ENCODE data around the gene CCDC34. TPM values are rescaled to one million over a fixed set of nuclear protein-coding genes. Genes with fewer than 3 reads are reported as not detected.

The CCDC34 gene
- total and polyA plus RNA-seq, 4 donors, result 1.1 to 10.5 (median 1.5) TPM

GRCh38 chr11:27354359-27354965, 8.6 kb downstream of the CCDC34 start:
- TF ChIP-seq GABPA (IDR thresholded peaks at IDR 0.05 in 1 of 2, conservative IDR thresholded peaks at IDR 0.05 in 1 of 2) (no peak), HNF4A (conservative IDR thresholded peaks at IDR 0.05) (peak; percentile 12 to 56)
- H3K4me1 ChIP-seq (ENCODE audit: control insufficient read depth in 4 of 4, insufficient read depth in 4 of 4, low read length in 3 of 4), result peaks cover 0 to 11% (median 5%) of the 10 kb centered on the region in 4 donors
- no peaks in the 10 kb centered on the region for H3K27me3 ChIP-seq (ENCODE audit: control insufficient read depth in 4 of 4, insufficient read depth in 4 of 4, low read length in 3 of 4)
- H3K9me3 ChIP-seq (ENCODE audit: control insufficient read depth in 4 of 4, low read length in 3 of 4), result no peaks in the 10 kb centered on the region
- H3K36me3 ChIP-seq (ENCODE audit: control insufficient read depth in 4 of 4, insufficient read depth in 3 of 4, low read depth in 1 of 4, low read length in 3 of 4), result no peaks in the 10 kb centered on the region
- H3K4me3 ChIP-seq (ENCODE audit: low read depth in 1 of 3, low read length in 3 of 3), result no peak overlapping the region
- WGBS, result 73% methylated on average over 5 of the region's 5 CpGs
- H3K27ac ChIP-seq (ENCODE audit: low read depth in 1 of 2, low read length in 2 of 2), result no peak overlapping the region
- DNase-seq (ENCODE audit: low spot score), result no peak
- H3K9ac ChIP-seq (ENCODE audit: low read depth in 1 of 2, low read length in 2 of 2), result no peak overlapping the region

DNA sequence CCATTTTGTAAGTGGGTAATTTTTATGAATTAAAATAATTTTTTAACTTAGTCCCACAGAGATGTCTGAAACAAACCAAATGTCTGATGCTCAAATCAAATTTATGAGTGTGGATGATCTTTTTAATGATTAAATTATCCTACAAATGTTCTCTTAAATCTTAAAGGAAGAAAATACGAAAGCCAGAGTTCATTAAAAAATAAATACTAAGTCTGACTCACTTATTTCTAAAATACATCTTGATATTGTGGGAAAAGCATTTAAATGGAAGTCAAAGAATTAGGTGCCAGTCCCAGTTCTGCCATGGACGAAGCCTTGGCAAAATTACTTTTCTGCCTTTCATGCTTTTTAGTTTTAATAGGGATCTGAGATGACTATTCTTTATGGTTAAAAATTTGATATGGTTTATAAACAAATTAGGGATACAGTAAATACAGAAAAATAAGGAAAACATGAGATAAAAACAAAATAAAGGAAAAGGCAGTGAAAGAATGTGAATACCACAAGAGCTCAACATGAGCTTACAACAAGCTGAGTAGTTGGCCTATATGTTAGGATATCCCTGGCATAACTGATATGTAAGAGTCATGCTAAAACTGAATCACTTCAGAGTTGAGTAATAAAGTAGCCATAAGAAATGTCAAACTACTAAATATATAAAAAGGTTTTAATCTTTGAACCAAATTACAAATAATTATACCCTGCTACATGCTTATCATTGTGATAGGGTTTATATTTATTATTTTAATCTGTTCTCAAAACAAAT, 9.2 kb downstream of the CCDC34 start:
- no peaks in the 10 kb centered on the region for H3K9me3 ChIP-seq (ENCODE audit: control insufficient read depth in 4 of 4, low read length in 3 of 4)
- no peak overlapping the region for H3K27ac ChIP-seq (ENCODE audit: low read depth in 1 of 2, low read length in 2 of 2)
- no peak for DNase-seq (ENCODE audit: low spot score)
- no peak overlapping the region for H3K4me3 ChIP-seq (ENCODE audit: low read depth in 1 of 3, low read length in 3 of 3)
- TF ChIP-seq JUND (IDR thresholded peaks at IDR 0.05) (no peak), GABPA (IDR thresholded peaks at IDR 0.05 in 1 of 2, conservative IDR thresholded peaks at IDR 0.05 in 1 of 2) (no peak), SP1 (IDR thresholded peaks at IDR 0.05) (no peak), ATF3 (IDR thresholded peaks at IDR 0.05) (no peak), FOXA1 (IDR thresholded peaks at IDR 0.05) (no peak), TAF1 (conservative IDR thresholded peaks at IDR 0.05) (no peak), YY1 (IDR thresholded peaks at IDR 0.05) (no peak), RXRA (IDR thresholded peaks at IDR 0.05) (no peak)
- TF ChIP-seq, protein P1, sequence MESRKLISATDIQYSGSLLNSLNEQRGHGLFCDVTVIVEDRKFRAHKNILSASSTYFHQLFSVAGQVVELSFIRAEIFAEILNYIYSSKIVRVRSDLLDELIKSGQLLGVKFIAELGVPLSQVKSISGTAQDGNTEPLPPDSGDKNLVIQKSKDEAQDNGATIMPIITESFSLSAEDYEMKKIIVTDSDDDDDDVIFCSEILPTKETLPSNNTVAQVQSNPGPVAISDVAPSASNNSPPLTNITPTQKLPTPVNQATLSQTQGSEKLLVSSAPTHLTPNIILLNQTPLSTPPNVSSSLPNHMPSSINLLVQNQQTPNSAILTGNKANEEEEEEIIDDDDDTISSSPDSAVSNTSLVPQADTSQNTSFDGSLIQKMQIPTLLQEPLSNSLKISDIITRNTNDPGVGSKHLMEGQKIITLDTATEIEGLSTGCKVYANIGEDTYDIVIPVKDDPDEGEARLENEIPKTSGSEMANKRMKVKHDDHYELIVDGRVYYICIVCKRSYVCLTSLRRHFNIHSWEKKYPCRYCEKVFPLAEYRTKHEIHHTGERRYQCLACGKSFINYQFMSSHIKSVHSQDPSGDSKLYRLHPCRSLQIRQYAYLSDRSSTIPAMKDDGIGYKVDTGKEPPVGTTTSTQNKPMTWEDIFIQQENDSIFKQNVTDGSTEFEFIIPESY (IDR thresholded peaks at IDR 0.05), result no peak
- TF ChIP-seq, protein P2, sequence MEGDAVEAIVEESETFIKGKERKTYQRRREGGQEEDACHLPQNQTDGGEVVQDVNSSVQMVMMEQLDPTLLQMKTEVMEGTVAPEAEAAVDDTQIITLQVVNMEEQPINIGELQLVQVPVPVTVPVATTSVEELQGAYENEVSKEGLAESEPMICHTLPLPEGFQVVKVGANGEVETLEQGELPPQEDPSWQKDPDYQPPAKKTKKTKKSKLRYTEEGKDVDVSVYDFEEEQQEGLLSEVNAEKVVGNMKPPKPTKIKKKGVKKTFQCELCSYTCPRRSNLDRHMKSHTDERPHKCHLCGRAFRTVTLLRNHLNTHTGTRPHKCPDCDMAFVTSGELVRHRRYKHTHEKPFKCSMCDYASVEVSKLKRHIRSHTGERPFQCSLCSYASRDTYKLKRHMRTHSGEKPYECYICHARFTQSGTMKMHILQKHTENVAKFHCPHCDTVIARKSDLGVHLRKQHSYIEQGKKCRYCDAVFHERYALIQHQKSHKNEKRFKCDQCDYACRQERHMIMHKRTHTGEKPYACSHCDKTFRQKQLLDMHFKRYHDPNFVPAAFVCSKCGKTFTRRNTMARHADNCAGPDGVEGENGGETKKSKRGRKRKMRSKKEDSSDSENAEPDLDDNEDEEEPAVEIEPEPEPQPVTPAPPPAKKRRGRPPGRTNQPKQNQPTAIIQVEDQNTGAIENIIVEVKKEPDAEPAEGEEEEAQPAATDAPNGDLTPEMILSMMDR (IDR thresholded peaks at IDR 0.05; ENCODE audit: low read depth, low read length, missing input control), result no peak
- TF ChIP-seq, protein P3, sequence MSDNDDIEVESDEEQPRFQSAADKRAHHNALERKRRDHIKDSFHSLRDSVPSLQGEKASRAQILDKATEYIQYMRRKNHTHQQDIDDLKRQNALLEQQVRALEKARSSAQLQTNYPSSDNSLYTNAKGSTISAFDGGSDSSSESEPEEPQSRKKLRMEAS (IDR thresholded peaks at IDR 0.05), result no peak
- no peaks in the 10 kb centered on the region for H3K36me3 ChIP-seq (ENCODE audit: control insufficient read depth in 4 of 4, insufficient read depth in 3 of 4, low read depth in 1 of 4, low read length in 3 of 4)
- no peaks in the 10 kb centered on the region for H3K27me3 ChIP-seq (ENCODE audit: control insufficient read depth in 4 of 4, insufficient read depth in 4 of 4, low read length in 3 of 4)
- H3K4me1 ChIP-seq (ENCODE audit: control insufficient read depth in 4 of 4, insufficient read depth in 4 of 4, low read length in 3 of 4), result peaks cover 0 to 11% (median 5%) of the 10 kb centered on the region in 4 donors
- no peak overlapping the region for H3K9ac ChIP-seq (ENCODE audit: low read depth in 1 of 2, low read length in 2 of 2)
- 97% methylated on average over 2 of the region's 2 CpGs for WGBS

DNA sequence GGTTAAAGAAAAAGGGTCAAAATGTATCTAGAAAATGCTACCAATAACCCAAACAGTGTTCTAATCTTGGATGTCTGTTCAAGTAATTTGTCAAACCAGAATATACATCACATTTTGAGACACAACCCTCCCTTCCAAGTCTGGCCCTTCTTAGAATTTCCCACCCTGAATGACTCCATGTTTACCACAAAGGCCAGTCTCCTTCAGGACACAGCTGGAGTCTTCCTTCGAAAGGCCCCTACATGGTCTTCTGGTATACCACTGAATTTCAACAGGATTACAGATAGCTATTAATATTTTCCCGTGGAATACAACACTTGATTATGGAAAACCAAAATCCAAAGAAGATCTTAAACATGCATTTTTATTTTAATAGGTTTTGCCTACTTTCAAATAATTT, 10.2 kb downstream of the CCDC34 start:
- no peak overlapping the region for H3K9ac ChIP-seq (ENCODE audit: low read depth in 1 of 2, low read length in 2 of 2)
- no peak overlapping the region for H3K27ac ChIP-seq (ENCODE audit: low read depth in 1 of 2, low read length in 2 of 2)
- no peak for DNase-seq (ENCODE audit: low spot score)
- peaks cover under 1 to 11% (median 5%) of the 10 kb centered on the region in 4 donors for H3K4me1 ChIP-seq (ENCODE audit: control insufficient read depth in 4 of 4, insufficient read depth in 4 of 4, low read length in 3 of 4)
- H3K9me3 ChIP-seq (ENCODE audit: control insufficient read depth in 4 of 4, low read length in 3 of 4), result no peaks in the 10 kb centered on the region
- no peaks in the 10 kb centered on the region for H3K27me3 ChIP-seq (ENCODE audit: control insufficient read depth in 4 of 4, insufficient read depth in 4 of 4, low read length in 3 of 4)
- 95% methylated on average over 2 of the region's 2 CpGs for WGBS
- H3K4me3 ChIP-seq (ENCODE audit: low read depth in 1 of 3, low read length in 3 of 3), result no peak overlapping the region
- no peaks in the 10 kb centered on the region for H3K36me3 ChIP-seq (ENCODE audit: control insufficient read depth in 4 of 4, insufficient read depth in 3 of 4, low read depth in 1 of 4, low read length in 3 of 4)
- TF ChIP-seq RXRA (IDR thresholded peaks at IDR 0.05) (no peak), YY1 (IDR thresholded peaks at IDR 0.05) (no peak), HNF4G (IDR thresholded peaks at IDR 0.05) (no peak), FOXA1 (IDR thresholded peaks at IDR 0.05) (no peak), EGR1 (IDR thresholded peaks at IDR 0.05; ENCODE audit: low read depth in 2 of 2) (no peak), RAD21 (IDR thresholded peaks at IDR 0.05) (no peak), SP1 (IDR thresholded peaks at IDR 0.05) (no peak), JUND (IDR thresholded peaks at IDR 0.05) (no peak), GABPA (IDR thresholded peaks at IDR 0.05 in 1 of 2, conservative IDR thresholded peaks at IDR 0.05 in 1 of 2) (no peak)
- TF ChIP-seq, protein P1 (IDR thresholded peaks at IDR 0.05), result no peak
- TF ChIP-seq, protein P3 (IDR thresholded peaks at IDR 0.05), result no peak
- TF ChIP-seq, protein P2 (IDR thresholded peaks at IDR 0.05; ENCODE audit: low read depth, low read length, missing input control), result no peak

Data from liver (tissue), 9 donors.